ENCODE data around the gene CDH4.

Gene CDH4

GRCh38 chr20:61332016-61332975 is 80.2 kb downstream of the CDH4 start:
- no peak for DNase-seq

GRCh38 chr20:61333484-61334108 is 81.5 kb downstream of the CDH4 start:
- no peak for DNase-seq

- no peak for DNase-seq
These were observed 88.1 kb downstream of the CDH4 start for GRCh38 chr20:61340157-61340556.

- no peak for DNase-seq
These were observed 89.5 kb downstream of the CDH4 start for GRCh38 chr20:61341605-61342004.

GRCh38 chr20:61343934-61344333 is 91.9 kb downstream of the CDH4 start:
- no peak for DNase-seq

GRCh38 chr20:61345656-61346055 is 93.6 kb downstream of the CDH4 start:
- no peak for DNase-seq

GRCh38 chr20:61346996-61347395 is 94.9 kb downstream of the CDH4 start:
- no peak for DNase-seq

- DNase-seq: no peak
These were observed 95.4 kb downstream of the CDH4 start for GRCh38 chr20:61347443-61347842.

GRCh38 chr20:61349447-61350165 is 97.5 kb downstream of the CDH4 start:
- DNase-seq: no peak

- no peak for DNase-seq
These were observed 98.6 kb downstream of the CDH4 start for GRCh38 chr20:61350500-61351250.

- no peak for DNase-seq
These were observed 100.5 kb downstream of the CDH4 start for GRCh38 chr20:61352346-61353260.

- DNase-seq: no peak
These were observed 101.4 kb downstream of the CDH4 start for GRCh38 chr20:61353261-61354000.

GRCh38 chr20:61354001-61354390 is 101.9 kb downstream of the CDH4 start:
- DNase-seq: no peak

- DNase-seq: no peak
These were observed 102.4 kb downstream of the CDH4 start for GRCh38 chr20:61354501-61354900.

GRCh38 chr20:61354901-61355495 is 102.9 kb downstream of the CDH4 start:
- no peak for DNase-seq

- no peak for DNase-seq
These were observed 103.5 kb downstream of the CDH4 start for GRCh38 chr20:61355585-61355984.

- no peak for DNase-seq
These were observed 104.1 kb downstream of the CDH4 start for GRCh38 chr20:61356196-61356595.

GRCh38 chr20:61357119-61357518 is 105.1 kb downstream of the CDH4 start:
- no peak for DNase-seq

- no peak for DNase-seq
These were observed 107.2 kb downstream of the CDH4 start for GRCh38 chr20:61359254-61359653.

GRCh38 chr20:61360296-61360695 is 108.2 kb downstream of the CDH4 start:
- no peak for DNase-seq

GRCh38 chr20:61360940-61361339 is 108.9 kb downstream of the CDH4 start:
- no peak for DNase-seq
